ENCODE data around the gene ELMO1. TPM values are rescaled to one million over a fixed set of nuclear protein-coding genes. Genes with fewer than 3 reads are reported as not detected.

ELMO1 gene
- total RNA-seq, 2 experiments from 2014 or later: 72.8 to 75.3 TPM

GRCh38 chr7:37083311-37084096, 365.2 kb downstream of the ELMO1 start:
- Mint-ChIP-seq H3K27ac (no peak overlapping the region), H3K9me3 (no peaks in the 10 kb centered on the region), H3K4me3 (no peak overlapping the region), H3K36me3 (ENCODE audit: low read depth) (peaks cover 33% of the 10 kb centered on the region), H3K4me1 (ENCODE audit: low read depth) (peaks cover 35% of the 10 kb centered on the region), H3K27me3 (no peaks in the 10 kb centered on the region)
- DNase-seq (no peak), ATAC-seq (no peak)
- ChIA-PET POLR2A (interaction anchor here (0.6 kb wide), 1 partner anchor 68 kb away, joined by 3 read pairs; no protein-coding TSS in a partner anchor), CTCF (interaction anchor here (0.6 to 1.1 kb wide), 4 partner anchors 9 to 847 kb away, joined by 3 to 5 read pairs (median 4); no protein-coding TSS in a partner anchor)
- intact Hi-C loops (cut with micrococcal nuclease): no loop called here
- TF ChIP-seq CTCF (IDR thresholded peaks at IDR 0.05): no peak

- ATAC-seq (no peak), DNase-seq (peak; percentile 60)
- Mint-ChIP-seq H3K36me3 (ENCODE audit: low read depth) (peaks cover 43% of the 10 kb centered on the region), H3K27me3 (no peaks in the 10 kb centered on the region), H3K4me1 (ENCODE audit: low read depth) (peaks cover 35% of the 10 kb centered on the region), H3K9me3 (no peaks in the 10 kb centered on the region), H3K27ac (no peak overlapping the region), H3K4me3 (no peak overlapping the region)
- ChIA-PET POLR2A (no interaction called here), CTCF (no interaction called here)
- intact Hi-C loops (cut with micrococcal nuclease): no loop called here
- no peak for TF ChIP-seq CTCF (IDR thresholded peaks at IDR 0.05)
These were observed 367.2 kb downstream of the ELMO1 start for GRCh38 chr7:37081436-37081835.

GRCh38 chr7:37079420-37079819, 369.2 kb downstream of the ELMO1 start:
- H3K36me3 Mint-ChIP-seq (ENCODE audit: low read depth): peaks cover 40% of the 10 kb centered on the region
- no peak overlapping the region for H3K4me3 Mint-ChIP-seq
- ATAC-seq: no peak

GRCh38 chr7:37076668-37077067, 372.0 kb downstream of the ELMO1 start:
- peaks cover 5% of the 10 kb centered on the region for H3K9me3 Mint-ChIP-seq
- H3K27ac Mint-ChIP-seq: no peak overlapping the region
- DNase-seq (no peak), ATAC-seq (no peak)
- CTCF ChIA-PET: no interaction called here
- TF ChIP-seq CTCF (IDR thresholded peaks at IDR 0.05): no peak
- H3K27me3 Mint-ChIP-seq: no peaks in the 10 kb centered on the region
- peaks cover 37% of the 10 kb centered on the region for H3K36me3 Mint-ChIP-seq (ENCODE audit: low read depth)
- intact Hi-C loops (cut with micrococcal nuclease): no loop called here
- peaks cover 22% of the 10 kb centered on the region for H3K4me1 Mint-ChIP-seq (ENCODE audit: low read depth)
- POLR2A ChIA-PET: no interaction called here
- no peak overlapping the region for H3K4me3 Mint-ChIP-seq

More at GRCh38 chr7:37079420-37079819, 369.2 kb downstream of the ELMO1 start:
- Mint-ChIP-seq H3K27me3 (no peaks in the 10 kb centered on the region), H3K9me3 (no peaks in the 10 kb centered on the region), H3K4me1 (ENCODE audit: low read depth) (peaks cover 30% of the 10 kb centered on the region), H3K27ac (no peak overlapping the region)
- POLR2A ChIA-PET: no interaction called here
- intact Hi-C loops (cut with micrococcal nuclease): no loop called here
- CTCF ChIA-PET: no interaction called here
- no peak for DNase-seq
- TF ChIP-seq CTCF (IDR thresholded peaks at IDR 0.05): no peak

GRCh38 chr7:37074370-37074769, 374.3 kb downstream of the ELMO1 start:
- ATAC-seq: no peak
- peaks cover 40% of the 10 kb centered on the region for H3K4me1 Mint-ChIP-seq (ENCODE audit: low read depth)
- CTCF ChIA-PET: interaction anchor here (0.6 to 0.8 kb wide), 2 partner anchors 8 to 720 kb away, joined by 3 read pairs; no protein-coding TSS in a partner anchor
- intact Hi-C loops (cut with micrococcal nuclease): no loop called here
- POLR2A ChIA-PET: no interaction called here
- no peaks in the 10 kb centered on the region for H3K27me3 Mint-ChIP-seq
- peaks cover 5% of the 10 kb centered on the region for H3K9me3 Mint-ChIP-seq
- DNase-seq: no peak
- H3K4me3 Mint-ChIP-seq: no peak overlapping the region
- H3K27ac Mint-ChIP-seq: no peak overlapping the region
- TF ChIP-seq CTCF (IDR thresholded peaks at IDR 0.05): no peak
- peaks cover 37% of the 10 kb centered on the region for H3K36me3 Mint-ChIP-seq (ENCODE audit: low read depth)
